NOMO-1 (cell line): ENCODE data around the gene LSM12.
"Not testable (repeated sequence)": the region's sequence is repeated elsewhere in the genome, so short reads cannot be mapped to it uniquely, and the experiment has no call there.

ENCODE experiments used
- DNase-seq, 2 experiments: peaks; one replicate each; lab custom pipeline; 2025; ENCODE audit not compliant: unreplicated experiment in 2 of 2; lab: John Stamatoyannopoulos, UW

The LSM12 gene

GRCh38 chr17:44066204-44066930 lies at the start of gene LSM12:
Gene LSM12 (minus strand): TSS chr17:44066671. CDS start chr17:44066587, 84 bp downstream.
- peak; percentile 87 to 89 for DNase-seq

- DNase-seq, result no peak
Measured at GRCh38 chr17:44115585-44116415, 49.3 kb upstream of the LSM12 start.

- no peak for DNase-seq
Measured at GRCh38 chr17:44113868-44114840, 47.7 kb upstream of the LSM12 start.

GRCh38 chr17:44113382-44113781 lies 46.9 kb upstream of the LSM12 start:
- DNase-seq, result no peak

- no peak for DNase-seq
Measured at GRCh38 chr17:44112284-44113280, 46.1 kb upstream of the LSM12 start.

- no peak for DNase-seq
Measured at GRCh38 chr17:44111777-44112176, 45.3 kb upstream of the LSM12 start.

- peak; percentile 90 to 97 for DNase-seq
Measured at GRCh38 chr17:44110823-44111633, 44.6 kb upstream of the LSM12 start.

- no peak for DNase-seq
Measured at GRCh38 chr17:44110011-44110686, 43.7 kb upstream of the LSM12 start.

- DNase-seq, result no peak
Measured at GRCh38 chr17:44109312-44109630, 42.8 kb upstream of the LSM12 start.

GRCh38 chr17:44108440-44109311 lies 42.2 kb upstream of the LSM12 start:
- DNase-seq, result no peak

GRCh38 chr17:44106801-44107200 lies 40.3 kb upstream of the LSM12 start:
- no peak for DNase-seq

- no peak for DNase-seq
Measured at GRCh38 chr17:44105941-44106340, 39.5 kb upstream of the LSM12 start.

GRCh38 chr17:44105483-44105882 lies 39.0 kb upstream of the LSM12 start:
- no peak for DNase-seq

GRCh38 chr17:44102849-44103622 lies 36.6 kb upstream of the LSM12 start:
- DNase-seq, result no peak

- DNase-seq, result not testable (repeated sequence)
Measured at GRCh38 chr17:44101858-44102257, 35.4 kb upstream of the LSM12 start.

GRCh38 chr17:44097110-44097958 lies 30.9 kb upstream of the LSM12 start:
- DNase-seq, result no peak
